GM21529 (cell line): ENCODE measurements around the gene SOX8.

Experiments
- ATAC-seq: cut with Tn5 transposase; IDR thresholded peaks from one replicate; pipeline ENCODE4 v1.9.1; 2021; ENCODE audit not compliant: unreplicated experiment

The SOX8 gene

DNA sequence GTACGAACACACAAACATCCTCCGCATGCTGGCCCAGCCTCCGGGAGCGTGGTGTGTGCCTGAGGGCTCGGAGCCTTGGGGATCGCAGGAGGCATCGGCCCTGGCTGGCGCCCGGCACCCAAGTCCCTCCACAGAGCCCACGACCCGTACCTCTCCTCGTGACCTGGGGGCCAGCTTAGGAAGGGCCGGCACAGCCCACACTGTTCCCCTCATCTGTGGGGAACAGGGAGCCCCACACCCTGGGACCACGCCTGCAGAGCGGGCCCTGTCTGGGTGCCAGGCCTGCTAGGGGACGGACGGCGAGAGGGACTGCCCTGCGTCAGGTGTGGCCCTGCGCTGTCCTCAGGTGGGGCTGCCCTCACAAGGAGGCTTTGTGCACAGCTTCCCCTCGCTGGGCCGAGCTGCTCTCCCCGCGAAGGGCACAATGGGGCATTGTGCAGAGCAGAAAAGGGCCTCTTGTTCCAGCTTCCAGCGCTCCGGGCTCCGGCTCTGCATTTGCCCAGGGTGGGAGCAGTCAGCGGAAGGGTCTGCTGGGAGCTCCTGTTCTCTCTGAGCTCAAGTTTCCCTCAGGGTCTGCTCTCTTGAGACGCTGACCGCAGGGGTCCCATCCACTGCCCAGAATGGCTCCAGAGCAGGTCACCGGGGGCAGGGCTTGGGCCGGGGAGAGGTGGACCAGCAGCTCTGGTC, 9.1 kb upstream of the SOX8 start:
- ATAC-seq: no peak

DNA sequence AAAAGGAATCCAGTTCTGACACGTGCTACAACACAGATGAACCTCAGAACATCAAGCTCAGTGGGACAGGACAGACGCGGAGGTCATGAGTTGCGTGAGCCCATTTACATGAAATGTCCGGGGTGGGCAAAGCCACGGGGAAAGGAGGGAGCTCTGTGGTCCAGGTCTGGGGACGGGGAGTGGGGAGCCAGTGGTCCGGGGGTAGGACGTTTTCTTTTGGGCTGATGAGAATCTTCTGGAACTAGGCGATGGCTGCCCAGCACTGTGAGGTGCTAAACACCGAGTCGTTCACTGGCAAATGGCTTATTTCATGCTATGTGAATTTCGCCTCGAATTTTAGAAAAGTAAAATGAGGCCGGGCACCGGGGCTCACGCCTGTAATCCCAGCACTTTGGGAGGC, 8.2 kb upstream of the SOX8 start:
- ATAC-seq: no peak

GRCh38 chr16:974001-974601, 7.5 kb upstream of the SOX8 start:
- no peak for ATAC-seq

- ATAC-seq: no peak
Measured at GRCh38 chr16:974611-975261, 6.8 kb upstream of the SOX8 start.

- no peak for ATAC-seq
Measured at GRCh38 chr16:975291-975690, 6.3 kb upstream of the SOX8 start.

DNA sequence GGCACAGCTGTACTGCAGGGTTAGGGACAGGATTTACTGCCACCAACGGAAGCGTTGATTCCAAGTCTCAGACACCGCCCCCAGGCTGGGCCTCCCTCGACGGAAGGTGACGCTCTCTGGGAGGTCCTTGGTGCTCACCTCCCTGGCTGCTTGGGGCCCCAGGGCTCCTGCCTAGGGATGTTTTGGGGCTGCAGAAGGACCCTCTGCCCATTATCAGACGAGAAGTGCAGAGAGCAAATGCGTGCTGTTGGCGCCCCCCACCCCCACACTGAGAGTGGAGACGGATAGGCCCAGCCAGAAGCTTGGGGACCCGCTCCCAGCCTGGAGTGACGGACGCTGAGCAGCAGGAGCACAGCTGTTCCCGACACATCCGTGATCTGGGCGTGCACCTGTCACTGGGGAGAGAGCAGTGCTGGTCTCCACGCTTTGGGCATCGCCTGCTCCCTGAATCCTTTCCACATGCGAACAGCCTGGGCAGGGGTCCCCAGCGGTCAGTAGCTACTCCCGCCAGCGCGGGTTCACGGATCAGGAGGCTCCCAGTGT, 5.1 kb upstream of the SOX8 start:
- ATAC-seq: no peak

GRCh38 chr16:977081-977701, 4.4 kb upstream of the SOX8 start:
- ATAC-seq: no peak

DNA sequence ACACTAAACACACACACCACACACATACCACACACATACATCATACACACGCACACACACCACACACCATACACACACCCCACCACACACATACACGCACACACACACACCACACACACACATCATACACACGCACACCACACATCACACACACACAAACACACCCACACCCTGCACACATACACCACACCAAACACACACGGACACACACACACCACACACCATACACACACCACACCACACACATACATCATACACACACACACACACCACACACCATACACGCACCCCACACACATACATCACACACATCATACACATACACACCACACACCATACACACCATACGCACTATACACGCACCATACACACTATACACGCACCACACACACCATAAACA, 3.7 kb upstream of the SOX8 start:
- ATAC-seq: no peak

- ATAC-seq: no peak
Measured at GRCh38 chr16:978403-978802, 3.2 kb upstream of the SOX8 start.

DNA sequence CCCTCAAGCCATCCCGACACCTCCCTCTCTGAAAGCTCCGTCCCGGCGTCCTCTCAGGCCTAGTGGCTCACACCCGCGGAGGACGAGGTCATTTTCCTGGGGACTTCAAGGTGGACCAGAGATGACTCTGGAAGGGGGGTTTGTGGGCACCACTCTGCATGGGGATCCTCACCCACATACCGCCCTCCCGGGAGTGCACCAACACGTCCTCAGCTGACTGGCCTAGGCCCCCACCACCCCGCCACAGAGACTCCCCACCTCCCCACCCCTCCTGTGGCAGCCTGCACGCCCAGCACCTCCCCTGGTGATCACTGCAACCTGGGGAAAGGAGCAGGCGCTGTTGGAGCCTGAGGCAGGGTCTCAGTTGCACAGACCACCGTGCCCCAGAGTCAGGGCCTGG, 2.4 kb upstream of the SOX8 start:
- ATAC-seq: no peak

DNA sequence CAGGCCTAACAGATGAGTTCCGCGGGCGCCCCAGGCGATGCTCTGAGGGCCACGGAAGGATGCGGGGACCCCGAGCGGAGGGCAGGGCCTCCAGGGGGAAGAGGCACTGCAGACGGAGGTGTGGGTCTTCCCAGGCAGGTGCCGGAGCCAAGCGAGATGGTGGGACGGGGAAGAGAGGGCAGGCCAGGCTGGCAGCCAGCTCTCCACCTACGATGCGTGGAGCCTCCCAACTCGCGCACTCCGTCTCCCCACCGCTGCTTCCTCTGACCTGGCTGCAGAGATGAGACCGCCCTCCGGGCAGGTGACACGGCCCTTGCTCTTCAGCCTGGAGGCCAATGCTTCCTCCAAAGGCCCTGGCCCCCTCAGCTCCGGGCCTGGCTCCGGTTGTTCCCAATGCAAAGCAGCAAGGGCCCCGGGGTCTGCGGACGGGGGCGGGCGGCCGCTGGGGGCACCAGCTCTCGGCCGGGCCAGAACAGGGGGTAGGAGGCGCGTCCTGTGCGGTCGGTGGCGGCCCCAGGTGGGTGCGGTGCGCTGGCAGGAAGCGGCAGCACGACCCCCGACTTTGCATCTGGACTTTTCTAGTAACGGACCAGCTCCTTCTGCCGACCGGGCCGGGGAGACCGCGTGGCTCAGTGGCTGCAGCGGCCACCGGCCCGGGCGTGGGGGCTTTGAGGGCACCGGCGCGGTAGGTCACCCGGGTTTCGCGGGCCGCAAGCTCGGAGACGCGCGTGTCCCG, 1.5 kb upstream of the SOX8 start:
- no peak for ATAC-seq

- no peak for ATAC-seq
Measured at GRCh38 chr16:980595-980854, 1.0 kb upstream of the SOX8 start.

- no peak for ATAC-seq
Measured at GRCh38 chr16:982145-983043, 824 bp downstream of the SOX8 start.

- ATAC-seq: no peak
Measured at GRCh38 chr16:983044-984030, 1.8 kb downstream of the SOX8 start.

DNA sequence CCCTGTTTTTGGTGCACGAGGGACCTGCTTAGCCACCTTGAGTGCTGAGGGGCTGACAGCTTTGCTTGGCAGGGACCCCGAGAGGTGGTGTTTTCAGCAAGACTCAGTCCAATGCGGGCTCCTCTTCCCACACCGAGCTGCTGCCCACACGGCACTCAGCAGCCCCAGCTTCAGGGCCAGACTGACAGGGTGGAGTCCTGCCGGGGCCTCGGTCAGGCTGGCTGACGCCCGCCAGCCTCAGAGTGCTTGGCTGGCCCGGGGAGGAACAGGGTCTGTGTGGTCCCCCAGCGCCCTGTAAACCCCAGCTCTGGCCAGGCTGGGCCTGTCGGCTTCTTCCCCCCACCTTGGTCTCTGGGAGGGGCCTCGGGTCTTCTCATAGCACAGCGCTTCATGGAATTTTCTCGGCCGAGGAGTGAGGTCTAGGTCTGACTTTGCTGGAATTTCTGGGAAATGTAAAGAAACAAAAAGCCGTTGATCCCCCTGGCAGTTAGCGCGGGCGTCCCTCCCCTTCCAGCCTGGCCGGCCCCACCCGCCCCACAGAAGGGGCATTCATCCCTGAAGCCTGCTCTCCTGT, 2.6 kb downstream of the SOX8 start:
- ATAC-seq: no peak

DNA sequence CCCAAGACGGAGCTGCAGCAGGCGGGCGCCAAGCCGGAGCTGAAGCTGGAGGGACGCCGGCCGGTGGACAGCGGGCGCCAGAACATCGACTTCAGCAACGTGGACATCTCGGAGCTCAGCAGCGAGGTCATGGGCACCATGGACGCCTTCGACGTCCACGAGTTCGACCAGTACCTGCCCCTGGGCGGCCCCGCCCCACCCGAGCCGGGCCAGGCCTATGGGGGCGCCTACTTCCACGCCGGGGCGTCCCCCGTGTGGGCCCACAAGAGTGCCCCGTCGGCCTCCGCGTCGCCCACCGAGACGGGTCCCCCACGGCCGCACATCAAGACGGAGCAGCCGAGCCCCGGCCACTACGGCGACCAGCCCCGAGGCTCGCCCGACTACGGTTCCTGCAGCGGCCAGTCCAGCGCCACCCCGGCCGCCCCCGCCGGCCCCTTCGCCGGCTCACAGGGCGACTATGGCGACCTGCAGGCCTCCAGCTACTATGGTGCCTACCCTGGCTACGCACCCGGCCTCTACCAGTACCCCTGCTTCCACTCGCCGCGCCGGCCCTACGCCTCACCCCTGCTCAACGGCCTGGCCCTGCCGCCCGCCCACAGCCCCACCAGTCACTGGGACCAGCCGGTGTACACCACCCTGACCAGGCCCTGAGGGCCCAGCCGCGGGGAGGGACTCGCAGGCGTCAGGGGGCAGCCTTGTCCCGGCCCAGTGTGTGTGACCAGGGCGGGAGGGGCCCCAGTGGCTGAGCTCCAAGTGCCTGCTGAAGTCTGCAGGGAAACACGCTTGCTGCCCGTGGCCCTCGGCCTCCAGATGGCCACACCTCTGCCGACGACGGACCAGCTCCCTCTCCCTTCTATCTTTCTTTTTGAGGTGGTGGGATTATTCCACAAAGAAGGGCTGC, 3.4 kb downstream of the SOX8 start:
- ATAC-seq: no peak

- no peak for ATAC-seq
Measured at GRCh38 chr16:985646-986400, 4.3 kb downstream of the SOX8 start.
